ENCODE results near the gene CCDC85C. TPM values are rescaled to one million over a fixed set of nuclear protein-coding genes. Genes with fewer than 3 reads are reported as not detected.

The CCDC85C gene
- total RNA-seq, 1 donor from 2014 or later = 82.2 TPM

GRCh38 chr14:99454246-99454645 lies 149.8 kb downstream of the CCDC85C start:
- Mint-ChIP-seq H3K4me3 (no peak overlapping the region), H3K9me3 (no peaks in the 10 kb centered on the region), H3K27me3 (ENCODE audit: low read depth) (no peaks in the 10 kb centered on the region), H3K4me1 (no peaks in the 10 kb centered on the region), H3K27ac (no peak overlapping the region), H3K36me3 (peaks cover 23% of the 10 kb centered on the region)
- TF ChIP-seq CTCF (IDR thresholded peaks at IDR 0.05; ENCODE audit: unreplicated experiment) = no peak
- DNase-seq (ENCODE audit: low spot score in 2 of 2, unreplicated experiment in 2 of 2) = no peak

GRCh38 chr14:99452968-99453367 lies 151.0 kb downstream of the CCDC85C start:
- H3K9me3 Mint-ChIP-seq = no peaks in the 10 kb centered on the region
- H3K36me3 Mint-ChIP-seq = peaks cover 22% of the 10 kb centered on the region
- H3K4me3 Mint-ChIP-seq = no peak overlapping the region
- H3K27ac Mint-ChIP-seq = no peak overlapping the region
- no peaks in the 10 kb centered on the region for H3K27me3 Mint-ChIP-seq (ENCODE audit: low read depth)
- TF ChIP-seq CTCF (IDR thresholded peaks at IDR 0.05; ENCODE audit: unreplicated experiment) = no peak
- no peaks in the 10 kb centered on the region for H3K4me1 Mint-ChIP-seq
- DNase-seq (ENCODE audit: low spot score in 2 of 2, unreplicated experiment in 2 of 2) = no peak

GRCh38 chr14:99451234-99451633 lies 152.8 kb downstream of the CCDC85C start:
- H3K9me3 Mint-ChIP-seq = no peaks in the 10 kb centered on the region
- no peak overlapping the region for H3K27ac Mint-ChIP-seq
- H3K4me1 Mint-ChIP-seq = no peaks in the 10 kb centered on the region
- no peaks in the 10 kb centered on the region for H3K27me3 Mint-ChIP-seq (ENCODE audit: low read depth)
- no peak for TF ChIP-seq CTCF (IDR thresholded peaks at IDR 0.05; ENCODE audit: unreplicated experiment)
- DNase-seq (ENCODE audit: low spot score in 2 of 2, unreplicated experiment in 2 of 2) = no peak
- H3K4me3 Mint-ChIP-seq = no peak overlapping the region
- peaks cover 29% of the 10 kb centered on the region for H3K36me3 Mint-ChIP-seq

- no peak for DNase-seq (ENCODE audit: low spot score in 2 of 2, unreplicated experiment in 2 of 2)
- H3K4me3 Mint-ChIP-seq = no peak overlapping the region
- no peaks in the 10 kb centered on the region for H3K9me3 Mint-ChIP-seq
- H3K27ac Mint-ChIP-seq = no peak overlapping the region
- no peaks in the 10 kb centered on the region for H3K27me3 Mint-ChIP-seq (ENCODE audit: low read depth)
- no peaks in the 10 kb centered on the region for H3K4me1 Mint-ChIP-seq
- peaks cover 28% of the 10 kb centered on the region for H3K36me3 Mint-ChIP-seq
- no peak for TF ChIP-seq CTCF (IDR thresholded peaks at IDR 0.05; ENCODE audit: unreplicated experiment)
Measured at GRCh38 chr14:99450266-99450665, 153.7 kb downstream of the CCDC85C start.

Other genes with a start within 250 kb of the CCDC85C start
- gene SETD3, start 123.3 kb downstream of the CCDC85C start, total RNA-seq = 47.4 to 49.3 TPM (median 47.7 TPM) in 3 replicates
- 65.1 to 71.9 TPM (median 67.9 TPM) in 3 replicates for gene CCNK, start 122.8 kb downstream of the CCDC85C start, total RNA-seq
- 4.4 to 4.7 TPM (median 4.5 TPM) in 3 replicates for gene HHIPL1, start 40.9 kb upstream of the CCDC85C start, total RNA-seq
- gene CYP46A1, start 80.1 kb upstream of the CCDC85C start, total RNA-seq = 1.9 to 2.4 TPM (median 2.3 TPM) in 3 replicates
- gene EML1, start 189.2 kb upstream of the CCDC85C start, total RNA-seq = 17.6 to 19.3 TPM (median 18.9 TPM) in 3 replicates

Measured in mesothelial cell of epicardium (in vitro differentiated cells).